GM19463 (cell line): Measurements from ENCODE around the gene GATA1.
A peak's percentile ranks its signal among the peaks of the same experiment; 100 is the strongest.

Source experiments
- ATAC-seq: cut with Tn5 transposase; IDR thresholded peaks from one replicate; pipeline ENCODE4 v1.9.1; 2021; ENCODE audit warnings: mild to moderate bottlenecking, moderate library complexity; ENCODE audit not compliant: unreplicated experiment

Gene GATA1

GRCh38 chrX:48784726-48785125, 1.7 kb upstream of the GATA1 start:
- no peak for ATAC-seq

- no peak for ATAC-seq
Observed at GRCh38 chrX:48785186-48785539, 1.2 kb upstream of the GATA1 start.

GRCh38 chrX:48785540-48786214, 713 bp upstream of the GATA1 start:
- no peak for ATAC-seq

- ATAC-seq = no peak
Observed at GRCh38 chrX:48786825-48787504, 575 bp downstream of the GATA1 start.

GRCh38 chrX:48787505-48788443, 1.4 kb downstream of the GATA1 start:
- ATAC-seq = no peak

- ATAC-seq = no peak
Observed at GRCh38 chrX:48789366-48790220, 3.2 kb downstream of the GATA1 start.

GRCh38 chrX:48790477-48790876, 4.1 kb downstream of the GATA1 start:
- no peak for ATAC-seq

GRCh38 chrX:48791063-48791820, 4.9 kb downstream of the GATA1 start:
- no peak for ATAC-seq

GRCh38 chrX:48792219-48792618, 5.8 kb downstream of the GATA1 start:
- ATAC-seq = no peak

- no peak for ATAC-seq
Observed at GRCh38 chrX:48793935-48794334, 7.5 kb downstream of the GATA1 start.

- no peak for ATAC-seq
Observed at GRCh38 chrX:48794340-48794910, 8.0 kb downstream of the GATA1 start.

GRCh38 chrX:48794911-48795515, 8.6 kb downstream of the GATA1 start:
- no peak for ATAC-seq

GRCh38 chrX:48798318-48798717, 11.9 kb downstream of the GATA1 start:
- no peak for ATAC-seq

- ATAC-seq = no peak
Observed at GRCh38 chrX:48800574-48801279, 14.3 kb downstream of the GATA1 start.

- ATAC-seq = peak; percentile 82
Observed at GRCh38 chrX:48801280-48802088, 15.1 kb downstream of the GATA1 start, which contains the start of gene HDAC6. HDAC6 (plus strand) TSS chrX:48802067; CDS start chrX:48802693, 626 bp downstream.

- ATAC-seq = peak; percentile 38
Observed at GRCh38 chrX:48802089-48802904, 15.9 kb downstream of the GATA1 start.

GRCh38 chrX:48802905-48803200, 16.5 kb downstream of the GATA1 start:
- ATAC-seq = no peak
